Measurements from ENCODE around the gene EFNB1. TPM values are rescaled to one million over a fixed set of nuclear protein-coding genes. Genes with fewer than 3 reads are reported as not detected.

The EFNB1 gene
- total RNA-seq, 2 experiments from 2014 or later, result 3.1 to 4.2 TPM

- DNase-seq (no peak), ATAC-seq (no peak)
- TF ChIP-seq CTCF (IDR thresholded peaks at IDR 0.05), result no peak
- Mint-ChIP-seq H3K36me3 (ENCODE audit: low read depth) (peaks cover 2% of the 10 kb centered on the region), H3K27ac (no peak overlapping the region), H3K4me3 (no peak overlapping the region), H3K9me3 (no peaks in the 10 kb centered on the region), H3K27me3 (no peaks in the 10 kb centered on the region), H3K4me1 (ENCODE audit: low read depth) (no peaks in the 10 kb centered on the region)
- POLR2A ChIA-PET, result no interaction called here
- CTCF ChIA-PET, result no interaction called here
- intact Hi-C loops (cut with micrococcal nuclease), result no loop called here
Observed at GRCh38 chrX:68842781-68843581, 14.2 kb downstream of the EFNB1 start.

- DNase-seq (no peak), ATAC-seq (no peak)
- intact Hi-C loops (cut with micrococcal nuclease), result no loop called here
- Mint-ChIP-seq H3K9me3 (no peaks in the 10 kb centered on the region), H3K27ac (no peak overlapping the region), H3K36me3 (ENCODE audit: low read depth) (peaks cover 2% of the 10 kb centered on the region), H3K4me1 (ENCODE audit: low read depth) (no peaks in the 10 kb centered on the region), H3K27me3 (no peaks in the 10 kb centered on the region), H3K4me3 (no peak overlapping the region)
- POLR2A ChIA-PET, result no interaction called here
- CTCF ChIA-PET, result no interaction called here
- no peak for TF ChIP-seq CTCF (IDR thresholded peaks at IDR 0.05)
Observed at GRCh38 chrX:68843992-68844391, 15.2 kb downstream of the EFNB1 start.

GRCh38 chrX:68844581-68844980, 15.8 kb downstream of the EFNB1 start:
- Mint-ChIP-seq H3K4me3 (no peak overlapping the region), H3K27me3 (no peaks in the 10 kb centered on the region), H3K4me1 (ENCODE audit: low read depth) (no peaks in the 10 kb centered on the region), H3K27ac (no peak overlapping the region), H3K36me3 (ENCODE audit: low read depth) (peaks cover 2% of the 10 kb centered on the region), H3K9me3 (no peaks in the 10 kb centered on the region)
- no peak for DNase-seq
- TF ChIP-seq CTCF (IDR thresholded peaks at IDR 0.05), result no peak
- intact Hi-C loops (cut with micrococcal nuclease), result no loop called here
- no peak for ATAC-seq
- ChIA-PET CTCF (interaction anchor here (1.3 kb wide), 1 partner anchor 17 kb away, joined by 4 read pairs; no protein-coding TSS in a partner anchor), POLR2A (interaction anchor here (0.6 kb wide), 1 partner anchor 1222 kb away, joined by 4 read pairs; no protein-coding TSS in a partner anchor)

GRCh38 chrX:68846536-68846935, 17.7 kb downstream of the EFNB1 start:
- ATAC-seq (no peak), DNase-seq (no peak)
- H3K36me3 Mint-ChIP-seq (ENCODE audit: low read depth), result peaks cover 2% of the 10 kb centered on the region
- H3K27me3 Mint-ChIP-seq, result no peaks in the 10 kb centered on the region
- H3K9me3 Mint-ChIP-seq, result no peaks in the 10 kb centered on the region
- POLR2A ChIA-PET, result interaction anchor here (0.6 kb wide), 1 partner anchor 48 kb away, joined by 3 read pairs; no protein-coding TSS in a partner anchor
- H3K4me3 Mint-ChIP-seq, result no peak overlapping the region
- intact Hi-C loops (cut with micrococcal nuclease), result no loop called here
- no peak for TF ChIP-seq CTCF (IDR thresholded peaks at IDR 0.05)
- no peaks in the 10 kb centered on the region for H3K4me1 Mint-ChIP-seq (ENCODE audit: low read depth)
- H3K27ac Mint-ChIP-seq, result no peak overlapping the region
- CTCF ChIA-PET, result no interaction called here

- ATAC-seq, result no peak
- Mint-ChIP-seq H3K4me3 (no peak overlapping the region), H3K9me3 (no peaks in the 10 kb centered on the region), H3K27me3 (no peaks in the 10 kb centered on the region), H3K36me3 (ENCODE audit: low read depth) (peaks cover 2% of the 10 kb centered on the region), H3K4me1 (ENCODE audit: low read depth) (no peaks in the 10 kb centered on the region), H3K27ac (no peak overlapping the region)
- TF ChIP-seq CTCF (IDR thresholded peaks at IDR 0.05), result no peak
- ChIA-PET POLR2A (interaction anchor here (0.6 kb wide), 1 partner anchor 47 kb away, joined by 3 read pairs; no protein-coding TSS in a partner anchor), CTCF (no interaction called here)
- intact Hi-C loops (cut with micrococcal nuclease), result no loop called here
- DNase-seq, result no peak
Observed at GRCh38 chrX:68847172-68847571, 18.4 kb downstream of the EFNB1 start.
